ENCODE data around the gene ADAP1. TPM values are rescaled to one million over a fixed set of nuclear protein-coding genes. Genes with fewer than 3 reads are reported as not detected.

The ADAP1 gene
- total and polyA plus RNA-seq, 3 experiments from 2014 or later: 37.7 to 77.3 (median 67.7) TPM

GRCh38 chr7:968205-969105 is 14.0 kb upstream of the ADAP1 start:
- Histone ChIP-seq H3K9me3 (ENCODE audit: low read length) (no peaks in the 10 kb centered on the region), H3K27ac (ENCODE audit: low read depth, low read length) (no peak overlapping the region), H3K27me3 (ENCODE audit: insufficient read depth, low read length, poor library complexity, severe bottlenecking) (no peaks in the 10 kb centered on the region), H3K36me3 (ENCODE audit: insufficient read depth, low read length) (peaks cover 39% of the 10 kb centered on the region), H3K4me3 (ENCODE audit: low read length) (no peak overlapping the region), H3K4me1 (ENCODE audit: insufficient read depth, low read length) (peaks cover 22% of the 10 kb centered on the region)
- ChIA-PET CTCF (no interaction called here), POLR2A (no interaction called here)
- peak overlapping the region in 2 of 8 donors; percentile 3 to 21 for H3K27ac Mint-ChIP-seq
- H3K4me1 Mint-ChIP-seq: peaks cover 33 to 53% (median 39%) of the 10 kb centered on the region in 3 donors
- H3K36me3 Mint-ChIP-seq: peaks cover 0 to 62% (median 5%) of the 10 kb centered on the region in 3 donors
- H3K9me3 Mint-ChIP-seq: no peaks in the 10 kb centered on the region
- no peaks in the 10 kb centered on the region for H3K27me3 Mint-ChIP-seq
- H3K4me3 Mint-ChIP-seq: no peak overlapping the region
- no peak for DNase-seq

GRCh38 chr7:967361-968082 is 13.0 kb upstream of the ADAP1 start:
- H3K36me3 Mint-ChIP-seq: peaks cover 0 to 54% (median 5%) of the 10 kb centered on the region in 3 donors
- H3K4me3 ChIP-seq (ENCODE audit: low read length): no peak overlapping the region
- H3K27ac Mint-ChIP-seq: peak overlapping the region in 1 of 8 donors; percentile 3
- no peaks in the 10 kb centered on the region for H3K9me3 Mint-ChIP-seq
- no peak overlapping the region for H3K27ac ChIP-seq (ENCODE audit: low read depth, low read length)
- no peaks in the 10 kb centered on the region for H3K9me3 ChIP-seq (ENCODE audit: low read length)
- ChIA-PET CTCF (interaction anchor here (0.8 to 1.8 kb wide), 4 partner anchors 14 to 98 kb away, joined by 3 to 5 read pairs (median 3); no protein-coding TSS in a partner anchor), POLR2A (no interaction called here)
- H3K36me3 ChIP-seq (ENCODE audit: insufficient read depth, low read length): peaks cover 34% of the 10 kb centered on the region
- H3K27me3 ChIP-seq (ENCODE audit: insufficient read depth, low read length, poor library complexity, severe bottlenecking): no peaks in the 10 kb centered on the region
- H3K4me1 Mint-ChIP-seq: peaks cover 26 to 48% (median 31%) of the 10 kb centered on the region in 3 donors
- peaks cover 21% of the 10 kb centered on the region for H3K4me1 ChIP-seq (ENCODE audit: insufficient read depth, low read length)
- DNase-seq: no peak
- H3K4me3 Mint-ChIP-seq: no peak overlapping the region
- H3K27me3 Mint-ChIP-seq: no peaks in the 10 kb centered on the region

- H3K4me1 ChIP-seq (ENCODE audit: insufficient read depth, low read length): peaks cover 16% of the 10 kb centered on the region
- no peak overlapping the region for H3K27ac ChIP-seq (ENCODE audit: low read depth, low read length)
- CTCF ChIA-PET: interaction anchor here (1.0 to 1.8 kb wide), 3 partner anchors 27 to 99 kb away, joined by 3 to 5 read pairs (median 3); no protein-coding TSS in a partner anchor
- no peak overlapping the region for H3K4me3 ChIP-seq (ENCODE audit: low read length)
- peaks cover 0 to 46% (median 5%) of the 10 kb centered on the region in 3 donors for H3K36me3 Mint-ChIP-seq
- H3K27ac Mint-ChIP-seq: peak overlapping the region in 4 of 8 donors; percentile 1 to 87 (median 54)
- no peaks in the 10 kb centered on the region for H3K27me3 ChIP-seq (ENCODE audit: insufficient read depth, low read length, poor library complexity, severe bottlenecking)
- H3K4me3 Mint-ChIP-seq: peak overlapping the region in 1 of 7 donors; percentile 6
- peaks cover 21 to 44% (median 23%) of the 10 kb centered on the region in 3 donors for H3K4me1 Mint-ChIP-seq
- DNase-seq: no peak
- peaks cover 0 to 5% of the 10 kb centered on the region in 2 donors for H3K27me3 Mint-ChIP-seq
- no peaks in the 10 kb centered on the region for H3K9me3 ChIP-seq (ENCODE audit: low read length)
- H3K36me3 ChIP-seq (ENCODE audit: insufficient read depth, low read length): peaks cover 26% of the 10 kb centered on the region
- no peaks in the 10 kb centered on the region for H3K9me3 Mint-ChIP-seq
- POLR2A ChIA-PET: no interaction called here
Measured at GRCh38 chr7:966291-967069, 12.0 kb upstream of the ADAP1 start.

- H3K27ac Mint-ChIP-seq: peak overlapping the region in 1 of 8 donors; percentile 82
- POLR2A ChIA-PET: no interaction called here
- H3K27me3 ChIP-seq (ENCODE audit: insufficient read depth, low read length, poor library complexity, severe bottlenecking): no peaks in the 10 kb centered on the region
- H3K36me3 Mint-ChIP-seq: peaks cover 0 to 34% (median 0%) of the 10 kb centered on the region in 3 donors
- H3K4me1 ChIP-seq (ENCODE audit: insufficient read depth, low read length): peaks cover 16% of the 10 kb centered on the region
- H3K36me3 ChIP-seq (ENCODE audit: insufficient read depth, low read length): peaks cover 16% of the 10 kb centered on the region
- peaks cover 0 to 7% of the 10 kb centered on the region in 2 donors for H3K27me3 Mint-ChIP-seq
- H3K4me3 Mint-ChIP-seq: peak overlapping the region in 1 of 7 donors; percentile 20
- no peaks in the 10 kb centered on the region for H3K9me3 Mint-ChIP-seq
- peaks cover 15 to 34% (median 16%) of the 10 kb centered on the region in 3 donors for H3K4me1 Mint-ChIP-seq
- no peak overlapping the region for H3K27ac ChIP-seq (ENCODE audit: low read depth, low read length)
- H3K9me3 ChIP-seq (ENCODE audit: low read length): no peaks in the 10 kb centered on the region
- H3K4me3 ChIP-seq (ENCODE audit: low read length): no peak overlapping the region
- peak in 1 of 5 donors; percentile 38 for DNase-seq
- CTCF ChIA-PET: no interaction called here
Measured at GRCh38 chr7:964401-965231, 10.1 kb upstream of the ADAP1 start.

- Mint-ChIP-seq H3K9me3 (no peaks in the 10 kb centered on the region), H3K36me3 (peaks cover 0 to 23% (median 0%) of the 10 kb centered on the region in 3 donors), H3K27ac (peak overlapping the region in 2 of 8 donors; percentile 33 to 34), H3K4me3 (peak overlapping the region in 4 of 7 donors; percentile 13 to 46 (median 40)), H3K27me3 (peaks cover 0 to 7% of the 10 kb centered on the region in 2 donors), H3K4me1 (peaks cover 15 to 34% (median 16%) of the 10 kb centered on the region in 3 donors)
- Histone ChIP-seq H3K4me1 (ENCODE audit: insufficient read depth, low read length) (peaks cover 16% of the 10 kb centered on the region), H3K9me3 (ENCODE audit: low read length) (no peaks in the 10 kb centered on the region), H3K27me3 (ENCODE audit: insufficient read depth, low read length, poor library complexity, severe bottlenecking) (no peaks in the 10 kb centered on the region), H3K4me3 (ENCODE audit: low read length) (no peak overlapping the region), H3K27ac (ENCODE audit: low read depth, low read length) (no peak overlapping the region), H3K36me3 (ENCODE audit: insufficient read depth, low read length) (peaks cover 11% of the 10 kb centered on the region)
- DNase-seq: peak in 1 of 5 donors; percentile 49
- ChIA-PET POLR2A (no interaction called here), CTCF (no interaction called here)
Measured at GRCh38 chr7:963236-964078, 9.0 kb upstream of the ADAP1 start.

GRCh38 chr7:962401-963081 is 8.1 kb upstream of the ADAP1 start:
- ChIA-PET POLR2A (no interaction called here), CTCF (no interaction called here)
- peaks cover 2% of the 10 kb centered on the region for H3K36me3 ChIP-seq (ENCODE audit: insufficient read depth, low read length)
- no peaks in the 10 kb centered on the region for H3K9me3 Mint-ChIP-seq
- no peaks in the 10 kb centered on the region for H3K9me3 ChIP-seq (ENCODE audit: low read length)
- peaks cover 16% of the 10 kb centered on the region for H3K4me1 ChIP-seq (ENCODE audit: insufficient read depth, low read length)
- peaks cover 12 to 30% (median 15%) of the 10 kb centered on the region in 3 donors for H3K4me1 Mint-ChIP-seq
- no peak overlapping the region for H3K4me3 ChIP-seq (ENCODE audit: low read length)
- H3K27me3 Mint-ChIP-seq: peaks cover 0 to 7% of the 10 kb centered on the region in 2 donors
- H3K27ac ChIP-seq (ENCODE audit: low read depth, low read length): no peak overlapping the region
- H3K36me3 Mint-ChIP-seq: peaks cover 0 to 14% (median 0%) of the 10 kb centered on the region in 3 donors
- no peak overlapping the region for H3K4me3 Mint-ChIP-seq
- DNase-seq: peak in 1 of 5 donors; percentile 44
- H3K27ac Mint-ChIP-seq: peak overlapping the region in 1 of 8 donors; percentile 14
- H3K27me3 ChIP-seq (ENCODE audit: insufficient read depth, low read length, poor library complexity, severe bottlenecking): no peaks in the 10 kb centered on the region
